Panc1 (cell line): ENCODE data around the gene LRRC46.

Source experiments
- CTCF ChIP-seq: fragments of 450-650 bp; IDR thresholded peaks from 2 replicates; pipeline ENCODE4 v1.5.1; 2017; ENCODE audit warnings: mild to moderate bottlenecking
- POLR2AphosphoS5 ChIP-seq: IDR thresholded peaks from 2 replicates; pipeline ENCODE4 v1.6.1; 2012; ENCODE audit warnings: mild to moderate bottlenecking, low read depth, low read length, moderate library complexity
- SIN3A ChIP-seq: IDR thresholded peaks from 2 replicates; pipeline ENCODE4 v1.6.1; 2012; ENCODE audit warnings: low read depth, mild to moderate bottlenecking, low read length, moderate library complexity, borderline replicate concordance; ENCODE audit not compliant: insufficient read depth
- TF ChIP-seq, protein P1 (sequence below), 2 experiments: IDR thresholded peaks; 2 replicates each; pipeline ENCODE4 v1.6.1; 2011 to 2012; ENCODE audit warnings: low read depth in 2 of 2, control low read depth in 1 of 2, low read length in 1 of 2, mild to moderate bottlenecking in 1 of 2, moderate library complexity in 1 of 2; ENCODE audit not compliant: insufficient read depth in 1 of 2

- TF ChIP-seq CTCF (no peak), POLR2AphosphoS5 (no peak), SIN3A (no peak)
- TF ChIP-seq, protein P1, sequence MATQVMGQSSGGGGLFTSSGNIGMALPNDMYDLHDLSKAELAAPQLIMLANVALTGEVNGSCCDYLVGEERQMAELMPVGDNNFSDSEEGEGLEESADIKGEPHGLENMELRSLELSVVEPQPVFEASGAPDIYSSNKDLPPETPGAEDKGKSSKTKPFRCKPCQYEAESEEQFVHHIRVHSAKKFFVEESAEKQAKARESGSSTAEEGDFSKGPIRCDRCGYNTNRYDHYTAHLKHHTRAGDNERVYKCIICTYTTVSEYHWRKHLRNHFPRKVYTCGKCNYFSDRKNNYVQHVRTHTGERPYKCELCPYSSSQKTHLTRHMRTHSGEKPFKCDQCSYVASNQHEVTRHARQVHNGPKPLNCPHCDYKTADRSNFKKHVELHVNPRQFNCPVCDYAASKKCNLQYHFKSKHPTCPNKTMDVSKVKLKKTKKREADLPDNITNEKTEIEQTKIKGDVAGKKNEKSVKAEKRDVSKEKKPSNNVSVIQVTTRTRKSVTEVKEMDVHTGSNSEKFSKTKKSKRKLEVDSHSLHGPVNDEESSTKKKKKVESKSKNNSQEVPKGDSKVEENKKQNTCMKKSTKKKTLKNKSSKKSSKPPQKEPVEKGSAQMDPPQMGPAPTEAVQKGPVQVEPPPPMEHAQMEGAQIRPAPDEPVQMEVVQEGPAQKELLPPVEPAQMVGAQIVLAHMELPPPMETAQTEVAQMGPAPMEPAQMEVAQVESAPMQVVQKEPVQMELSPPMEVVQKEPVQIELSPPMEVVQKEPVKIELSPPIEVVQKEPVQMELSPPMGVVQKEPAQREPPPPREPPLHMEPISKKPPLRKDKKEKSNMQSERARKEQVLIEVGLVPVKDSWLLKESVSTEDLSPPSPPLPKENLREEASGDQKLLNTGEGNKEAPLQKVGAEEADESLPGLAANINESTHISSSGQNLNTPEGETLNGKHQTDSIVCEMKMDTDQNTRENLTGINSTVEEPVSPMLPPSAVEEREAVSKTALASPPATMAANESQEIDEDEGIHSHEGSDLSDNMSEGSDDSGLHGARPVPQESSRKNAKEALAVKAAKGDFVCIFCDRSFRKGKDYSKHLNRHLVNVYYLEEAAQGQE (IDR thresholded peaks at IDR 0.05; ENCODE audit: insufficient read depth in 1 of 2, low read depth in 2 of 2, low read length in 1 of 2), result no peak
Observed at GRCh38 chr17:47846716-47847340, 15.4 kb downstream of the LRRC46 start.
